ENCODE results near the gene OSTM1.

Gene OSTM1

GRCh38 chr6:107991772-107992550 lies 82.6 kb downstream of the OSTM1 start:
- TF ChIP-seq CTCF (IDR thresholded peaks at IDR 0.05; ENCODE audit: low read depth, low read length, missing control alignments), result no peak
- DNase-seq (ENCODE audit: low read depth), result no peak
- no peak overlapping the region for H3K4me3 ChIP-seq (ENCODE audit: low read depth, low read length)
